H9 (cell line): ENCODE data around the gene BMPER. TPM values are rescaled to one million over a fixed set of nuclear protein-coding genes. Genes with fewer than 3 reads are reported as not detected.

ENCODE experiments used
- DNase-seq: peaks from one replicate; pipeline ENCODE4 v3.0.0-alpha.2; 2017
- H2AFZ ChIP-seq: one replicate; pipeline ENCODE4 v1.6.1; 2013; ENCODE audit warnings: mild to moderate bottlenecking, low read length, control low read depth, moderate library complexity
- H2AK5ac ChIP-seq: 2 replicates; pipeline ENCODE4 v1.6.1; 2013; ENCODE audit warnings: low read length, control low read depth, mixed read lengths; ENCODE audit not compliant: insufficient read length
- H2BK120ac ChIP-seq: one replicate; pipeline ENCODE4 v1.6.1; 2013; ENCODE audit warnings: low read depth, mild to moderate bottlenecking, low read length, control low read depth, inconsistent platforms; ENCODE audit not compliant: poor library complexity, severe bottlenecking
- H2BK12ac ChIP-seq: 2 replicates; pipeline ENCODE4 v1.6.1; 2013; ENCODE audit warnings: low read length, control low read depth, mixed read lengths, low read depth; ENCODE audit not compliant: insufficient read length
- H2BK15ac ChIP-seq: 2 replicates; pipeline ENCODE4 v1.6.1; 2013; ENCODE audit warnings: low read depth, low read length, control low read depth
- H2BK20ac ChIP-seq: one replicate; pipeline ENCODE4 v1.6.1; 2013; ENCODE audit warnings: low read depth, mild to moderate bottlenecking, low read length, control low read depth, inconsistent platforms; ENCODE audit not compliant: poor library complexity, severe bottlenecking
- H2BK5ac ChIP-seq: 2 replicates; pipeline ENCODE4 v1.6.1; 2013; ENCODE audit warnings: low read length, control low read depth, mixed read lengths; ENCODE audit not compliant: insufficient read length
- H3K14ac ChIP-seq: 2 replicates; pipeline ENCODE4 v1.6.1; 2013; ENCODE audit warnings: low read length, control low read depth; ENCODE audit not compliant: insufficient read depth
- H3K18ac ChIP-seq: 2 replicates; pipeline ENCODE4 v1.6.1; 2013; ENCODE audit warnings: low read depth, mild to moderate bottlenecking, mixed read lengths, low read length, control low read depth; ENCODE audit not compliant: insufficient read length
- H3K23ac ChIP-seq: 2 replicates; pipeline ENCODE4 v1.6.1; 2013; ENCODE audit warnings: low read length, control low read depth, mixed read lengths, low read depth; ENCODE audit not compliant: insufficient read length
- H3K23me2 ChIP-seq: 2 replicates; pipeline ENCODE4 v1.6.1; 2013; ENCODE audit warnings: low read depth, mild to moderate bottlenecking, mixed read lengths, low read length, control low read depth; ENCODE audit not compliant: insufficient read length, poor library complexity, severe bottlenecking
- H3K27ac ChIP-seq: 2 replicates; pipeline ENCODE4 v1.5.1; 2013; ENCODE audit warnings: low read length, control low read depth, mixed read lengths, low read depth; ENCODE audit not compliant: insufficient read length
- H3K27me3 ChIP-seq: 2 replicates; pipeline ENCODE4 v1.6.1; 2013; ENCODE audit warnings: low read length, control low read depth, inconsistent platforms; ENCODE audit not compliant: insufficient read depth
- H3K4ac ChIP-seq: 2 replicates; pipeline ENCODE4 v1.6.1; 2013; ENCODE audit warnings: low read depth, mild to moderate bottlenecking, control low read depth, inconsistent platforms, low read length, moderate library complexity
- H3K4me1 ChIP-seq: 2 replicates; pipeline ENCODE4 v1.6.1; 2013; ENCODE audit warnings: low read length, control low read depth, inconsistent platforms; ENCODE audit not compliant: insufficient read depth
- H3K4me2 ChIP-seq: 2 replicates; pipeline ENCODE4 v1.6.1; 2013; ENCODE audit warnings: low read length, control low read depth, mixed read lengths; ENCODE audit not compliant: insufficient read length, insufficient read depth
- H3K56ac ChIP-seq: 2 replicates; pipeline ENCODE4 v1.6.1; 2013; ENCODE audit warnings: low read depth, mild to moderate bottlenecking, mixed read lengths, low read length, control low read depth; ENCODE audit not compliant: insufficient read length
- H3K79me1 ChIP-seq: 2 replicates; pipeline ENCODE4 v1.6.1; 2013; ENCODE audit warnings: low read depth, mild to moderate bottlenecking, moderate library complexity, low read length, control low read depth, inconsistent platforms; ENCODE audit not compliant: insufficient read depth, poor library complexity, severe bottlenecking
- H3K79me2 ChIP-seq: 2 replicates; pipeline ENCODE4 v1.6.1; 2013; ENCODE audit warnings: low read length, control low read depth, inconsistent platforms; ENCODE audit not compliant: insufficient read depth
- H3K9ac ChIP-seq: 2 replicates; pipeline ENCODE4 v1.6.1; 2013; ENCODE audit warnings: low read length, control low read depth, mixed read lengths; ENCODE audit not compliant: insufficient read length; ENCODE audit errors: extremely low read depth
- H3K9me3 ChIP-seq: one replicate; pipeline ENCODE4 v1.6.1; 2013; ENCODE audit warnings: low read depth, low read length, inconsistent platforms; ENCODE audit not compliant: control insufficient read depth
- H3T11ph ChIP-seq: one replicate; pipeline ENCODE4 v1.6.1; 2013; ENCODE audit warnings: mild to moderate bottlenecking, low read length, control low read depth, inconsistent platforms
- H4K20me1 ChIP-seq: one replicate; pipeline ENCODE4 v1.6.1; 2013; ENCODE audit not compliant: control insufficient read depth, insufficient read length, insufficient read depth
- H4K5ac ChIP-seq: 2 replicates; pipeline ENCODE4 v1.6.1; 2013; ENCODE audit warnings: low read depth, mild to moderate bottlenecking, mixed read lengths, low read length, control low read depth; ENCODE audit not compliant: insufficient read length
- H4K8ac ChIP-seq: replicated peaks from 2 replicates; pipeline ENCODE4 v1.6.1; 2013; ENCODE audit warnings: low read length, control low read depth, mixed read lengths, low read depth; ENCODE audit not compliant: insufficient read length
- H4K91ac ChIP-seq: 2 replicates; pipeline ENCODE4 v1.6.1; 2013; ENCODE audit warnings: low read depth, mild to moderate bottlenecking, moderate library complexity, mixed read lengths, low read length, control low read depth; ENCODE audit not compliant: insufficient read length
- H3K27ac Mint-ChIP-seq, 3 experiments: 2 replicates in 2 of 3; 3 replicates in 1 of 3; pipeline ENCODE4 v1.8.0; 2020 to 2021; ENCODE audit warnings: mixed read lengths in 3 of 3, mild to moderate bottlenecking in 1 of 3, moderate library complexity in 1 of 3
- H3K27me3 Mint-ChIP-seq: 2 replicates; pipeline ENCODE4 v1.8.0; 2021; ENCODE audit warnings: low read depth, mild to moderate bottlenecking, moderate library complexity, mixed read lengths
- H3K36me3 Mint-ChIP-seq, 3 experiments: 2 replicates in 2 of 3; 3 replicates in 1 of 3; pipeline ENCODE4 v1.8.0; 2020 to 2021; ENCODE audit warnings: low read depth in 3 of 3, mixed read lengths in 3 of 3; ENCODE audit not compliant: insufficient read depth in 1 of 3
- H3K4me1 Mint-ChIP-seq, 2 experiments: 2 replicates each; pipeline ENCODE4 v1.8.0; 2020; ENCODE audit warnings: mixed read lengths in 2 of 2
- H3K4me3 Mint-ChIP-seq, 2 experiments: 2 replicates in 1 of 2; 3 replicates in 1 of 2; pipeline ENCODE4 v1.8.0; 2020 to 2021; ENCODE audit warnings: mild to moderate bottlenecking in 2 of 2, mixed read lengths in 2 of 2, moderate library complexity in 1 of 2
- H3K9me3 Mint-ChIP-seq, 2 experiments: 2 replicates in 1 of 2; 3 replicates in 1 of 2; pipeline ENCODE4 v1.8.0; 2020; ENCODE audit warnings: mild to moderate bottlenecking in 2 of 2, mixed read lengths in 2 of 2, moderate library complexity in 1 of 2
- CTCF ChIP-seq: fragments of 200-600 bp; sonication (generic); conservative IDR thresholded peaks from 3 replicates; pipeline ENCODE4 v1.8.0; 2021; ENCODE audit warnings: antibody characterized with exemption, mild to moderate bottlenecking
- WGBS: extraction: QIAGEN DNeasy Blood & Tissue Kit; methylation state at CpG from one replicate; pipeline ENCODE4 v1.1.7; 2013; ENCODE audit warnings: missing lambda C conversion rate, low lambda C conversion rate, mixed read lengths; ENCODE audit not compliant: insufficient read length; ENCODE audit errors: extremely low coverage; 5-methylcytosine and 5-hydroxymethylcytosine counted together
- total RNA-seq: library from RNA; stranded (reverse); gene quantifications from 2 replicates; pipeline ENCODE4 v1.2.1, GENCODE V29; 2021

Gene BMPER
- total RNA-seq, 1 experiment from 2014 or later, result 0.20 TPM

- no peak for DNase-seq
- Histone ChIP-seq H3K23ac (no peak overlapping the region), H3K56ac (no peak overlapping the region), H3K27me3 (no peaks in the 10 kb centered on the region), H3K4me1 (peaks cover 3% of the 10 kb centered on the region; the same call in 1 of the 2 replicates), H4K20me1 (no peaks in the 10 kb centered on the region), H3T11ph (no peak overlapping the region), H3K9me3 (peaks cover 6% of the 10 kb centered on the region), H4K5ac (no peak overlapping the region), H3K4ac (no peak overlapping the region), H3K23me2 (no peaks in the 10 kb centered on the region), H3K14ac (no peak overlapping the region), H2BK15ac (no peak overlapping the region), H3K9ac (no peak overlapping the region), H2BK20ac (no peak overlapping the region), H3K4me2 (no peak overlapping the region), H4K91ac (no peak overlapping the region), H2BK5ac (no peak overlapping the region), H3K27ac (no peak overlapping the region), H3K79me1 (no peaks in the 10 kb centered on the region), H3K79me2 (no peaks in the 10 kb centered on the region), H2BK12ac (no peak overlapping the region), H4K8ac (no peak overlapping the region), H2BK120ac (no peak overlapping the region), H2AK5ac (no peak overlapping the region), H3K18ac (no peak overlapping the region), H2AFZ (no peak overlapping the region)
- no CpG with 5 or more reads among the region's 1 CpG for WGBS
- H3K4me1 Mint-ChIP-seq, result peaks cover 19 to 23% of the 10 kb centered on the region in 2 experiments
- H3K4me3 Mint-ChIP-seq, result no peak overlapping the region
- no peaks in the 10 kb centered on the region for H3K9me3 Mint-ChIP-seq
- no peaks in the 10 kb centered on the region; a peak in 1 of 7 replicates for H3K36me3 Mint-ChIP-seq
- peaks cover 8% of the 10 kb centered on the region for H3K27me3 Mint-ChIP-seq
- H3K27ac Mint-ChIP-seq, result no peak overlapping the region
- TF ChIP-seq CTCF, result no peak
Measured at GRCh38 chr7:33883671-33883965, 21.7 kb upstream of the BMPER start.
